Nephron progenitor cell (in vitro differentiated cells): ENCODE results near the gene MAD2L2.
A peak's percentile ranks its signal among the peaks of the same experiment; 100 is the strongest.

Experiments used
- DNase-seq: peaks from one replicate; pipeline ENCODE4 v3.0.0; 2021
- H3K27ac Mint-ChIP-seq: 2 replicates; pipeline ENCODE4 v1.8.0; 2021; ENCODE audit warnings: mild to moderate bottlenecking, moderate library complexity, mixed read lengths
- H3K27me3 Mint-ChIP-seq: 2 replicates; pipeline ENCODE4 v1.8.0; 2021; ENCODE audit warnings: mild to moderate bottlenecking, low read depth, mixed read lengths; ENCODE audit not compliant: poor library complexity
- H3K36me3 Mint-ChIP-seq: 2 replicates; pipeline ENCODE4 v1.8.0; 2021; ENCODE audit warnings: low read depth, mixed read lengths
- H3K4me1 Mint-ChIP-seq: 2 replicates; pipeline ENCODE4 v1.8.0; 2021; ENCODE audit warnings: mixed read lengths
- H3K4me3 Mint-ChIP-seq: 2 replicates; pipeline ENCODE4 v1.8.0; 2021; ENCODE audit warnings: mild to moderate bottlenecking, moderate library complexity, mixed read lengths
- H3K9me3 Mint-ChIP-seq: 2 replicates; pipeline ENCODE4 v1.8.0; 2021; ENCODE audit warnings: mild to moderate bottlenecking, moderate library complexity, mixed read lengths
- CTCF ChIP-seq: fragments of 200-600 bp; sonication (generic); IDR thresholded peaks from 2 replicates; pipeline ENCODE4 v1.5.0; 2021; ENCODE audit warnings: antibody characterized with exemption

MAD2L2 gene

DNA sequence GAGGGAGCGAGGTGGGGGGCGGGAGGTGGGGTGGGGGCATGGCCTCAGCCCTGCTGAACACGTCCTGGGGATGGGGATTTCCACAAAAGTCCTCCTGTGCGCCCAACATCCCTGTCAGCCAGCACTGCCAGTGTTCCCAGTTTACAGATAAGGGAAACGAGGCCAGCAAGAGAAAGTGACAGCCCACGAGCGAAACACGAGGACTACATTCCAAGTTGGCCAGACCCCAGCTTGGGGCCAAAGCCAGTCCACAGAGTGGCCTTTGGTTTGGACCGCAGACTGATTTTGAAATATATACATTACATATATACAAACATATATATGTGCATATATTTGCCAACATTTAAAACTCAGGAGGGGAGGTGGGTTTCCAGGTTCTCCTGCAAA is 31.7 kb downstream of the MAD2L2 start:
- Mint-ChIP-seq H3K27me3 (peaks cover 79% of the 10 kb centered on the region), H3K4me3 (no peak overlapping the region), H3K4me1 (peaks cover 20% of the 10 kb centered on the region), H3K27ac (no peak overlapping the region), H3K36me3 (no peaks in the 10 kb centered on the region), H3K9me3 (no peaks in the 10 kb centered on the region)
- TF ChIP-seq CTCF: no peak
- DNase-seq: no peak

GRCh38 chr1:11648732-11649158 is 32.2 kb downstream of the MAD2L2 start:
- peaks cover 20% of the 10 kb centered on the region for H3K4me1 Mint-ChIP-seq
- no peak overlapping the region for H3K27ac Mint-ChIP-seq
- no peaks in the 10 kb centered on the region for H3K9me3 Mint-ChIP-seq
- peak; percentile 62 for DNase-seq
- TF ChIP-seq CTCF: no peak
- no peak overlapping the region for H3K4me3 Mint-ChIP-seq
- H3K36me3 Mint-ChIP-seq: no peaks in the 10 kb centered on the region
- peaks cover 78% of the 10 kb centered on the region for H3K27me3 Mint-ChIP-seq

- no peak for DNase-seq
- Mint-ChIP-seq H3K27ac (no peak overlapping the region), H3K4me3 (no peak overlapping the region), H3K27me3 (peaks cover 74% of the 10 kb centered on the region), H3K4me1 (peaks cover 20% of the 10 kb centered on the region), H3K36me3 (no peaks in the 10 kb centered on the region), H3K9me3 (no peaks in the 10 kb centered on the region)
- TF ChIP-seq CTCF: no peak
Observed at GRCh38 chr1:11648039-11648438, 32.9 kb downstream of the MAD2L2 start.

DNA sequence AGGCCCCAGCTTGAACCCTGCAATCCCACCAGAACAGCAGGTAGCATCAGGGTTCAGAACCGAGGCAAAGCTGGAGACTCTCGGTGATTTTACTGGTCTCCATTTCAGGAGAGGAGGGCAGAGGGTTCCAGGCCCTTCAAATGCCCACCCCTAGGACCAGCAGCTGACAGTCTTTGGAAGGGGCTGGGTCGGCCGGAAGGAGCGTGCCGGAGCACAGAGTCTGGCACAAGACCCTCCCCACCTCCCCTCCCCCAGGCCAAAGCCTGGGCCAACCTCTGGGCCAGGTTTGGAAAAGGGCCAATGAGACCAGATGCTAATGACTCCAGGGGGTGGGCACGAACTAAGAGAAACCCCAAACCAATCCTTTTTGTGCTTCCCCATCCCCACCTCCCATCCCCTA is 33.6 kb downstream of the MAD2L2 start:
- peaks cover 19% of the 10 kb centered on the region for H3K4me1 Mint-ChIP-seq
- no peak overlapping the region for H3K27ac Mint-ChIP-seq
- no peak overlapping the region for H3K4me3 Mint-ChIP-seq

DNA sequence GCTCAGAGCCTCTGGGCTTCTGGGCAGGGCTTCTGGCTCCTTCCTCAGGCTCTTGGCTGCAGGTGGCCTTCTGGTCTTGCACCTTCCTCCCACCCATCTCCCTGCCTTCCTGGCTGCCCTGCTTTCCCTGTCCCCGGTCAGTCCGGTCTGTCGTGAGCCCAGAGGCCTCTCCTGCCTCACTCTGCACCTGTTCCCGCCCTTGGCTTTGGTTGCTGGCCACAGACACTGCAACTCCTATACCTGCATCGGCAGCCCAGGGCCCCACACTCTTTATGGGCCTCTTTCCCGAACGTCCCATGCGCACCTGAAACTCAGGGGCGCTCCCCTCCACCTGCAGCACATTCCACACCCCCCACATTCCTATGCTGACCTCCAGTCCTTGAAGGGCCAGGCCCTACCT is 34.6 kb downstream of the MAD2L2 start:
- no peak for TF ChIP-seq CTCF
- no peak overlapping the region for H3K27ac Mint-ChIP-seq
- peaks cover 62% of the 10 kb centered on the region for H3K27me3 Mint-ChIP-seq
- no peaks in the 10 kb centered on the region for H3K36me3 Mint-ChIP-seq
- no peak overlapping the region for H3K4me3 Mint-ChIP-seq
- H3K9me3 Mint-ChIP-seq: no peaks in the 10 kb centered on the region
- H3K4me1 Mint-ChIP-seq: peaks cover 13% of the 10 kb centered on the region
- no peak for DNase-seq

More for the DNA sequence above, 33.6 kb downstream of the MAD2L2 start:
- no peak for TF ChIP-seq CTCF
- Mint-ChIP-seq H3K36me3 (no peaks in the 10 kb centered on the region), H3K9me3 (no peaks in the 10 kb centered on the region), H3K27me3 (peaks cover 67% of the 10 kb centered on the region)
- DNase-seq: no peak

DNA sequence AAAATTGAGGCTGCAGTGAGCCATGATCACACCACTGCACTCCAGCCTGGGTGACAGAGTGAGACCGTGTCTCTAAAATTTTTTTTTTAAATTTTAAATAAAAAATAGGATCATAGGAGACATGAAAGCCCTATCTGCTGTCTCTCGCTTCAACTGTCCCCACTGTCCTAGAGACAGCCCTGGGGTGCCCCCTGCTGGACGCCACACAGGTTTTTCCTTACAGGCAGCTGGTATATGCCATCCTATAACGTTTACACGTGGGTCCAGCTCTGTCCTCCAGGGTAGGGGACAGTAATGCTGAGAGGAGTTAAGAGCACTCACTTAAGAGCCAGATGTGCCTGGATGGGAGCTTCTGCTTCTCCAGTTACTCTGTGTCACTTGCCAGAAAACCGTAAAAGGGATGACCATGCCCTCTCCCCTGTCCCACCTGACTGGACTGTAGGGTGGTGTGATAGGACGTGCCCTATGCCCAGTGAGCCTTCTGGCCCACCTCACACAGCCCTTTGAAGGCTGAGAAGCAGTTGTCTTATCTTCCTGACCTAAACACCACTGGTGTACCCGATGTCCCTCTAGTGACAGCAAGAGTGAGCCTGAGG is 35.2 kb downstream of the MAD2L2 start:
- peaks cover 57% of the 10 kb centered on the region for H3K27me3 Mint-ChIP-seq
- no peaks in the 10 kb centered on the region for H3K36me3 Mint-ChIP-seq
- H3K27ac Mint-ChIP-seq: no peak overlapping the region
- no peaks in the 10 kb centered on the region for H3K9me3 Mint-ChIP-seq
- peak; percentile 92 for DNase-seq
- peaks cover 8% of the 10 kb centered on the region for H3K4me1 Mint-ChIP-seq
- no peak overlapping the region for H3K4me3 Mint-ChIP-seq
- TF ChIP-seq CTCF: peak; percentile 84
